ENCODE results near the gene DPF3.

Gene DPF3

DNA sequence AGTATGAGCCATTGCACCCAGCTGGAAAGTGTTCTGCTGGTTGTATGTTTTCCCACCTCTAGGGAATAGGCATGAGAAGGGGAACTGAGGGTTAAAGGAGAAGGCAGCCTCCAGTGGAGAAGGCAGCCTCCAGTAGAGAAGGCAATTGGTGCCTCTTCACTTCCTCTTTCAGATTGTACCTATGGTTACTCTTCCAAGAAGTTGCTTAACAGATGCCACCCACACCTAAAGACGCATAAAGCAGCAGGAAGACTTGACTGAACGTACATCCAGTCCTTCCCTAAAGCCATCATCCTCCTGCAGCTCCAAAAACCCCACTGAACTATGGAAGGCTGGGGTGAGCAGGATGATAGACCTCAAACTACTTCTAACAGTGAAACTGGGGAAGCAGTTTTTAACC is 13.1 kb downstream of the DPF3 start:
- TF ChIP-seq, protein P1, sequence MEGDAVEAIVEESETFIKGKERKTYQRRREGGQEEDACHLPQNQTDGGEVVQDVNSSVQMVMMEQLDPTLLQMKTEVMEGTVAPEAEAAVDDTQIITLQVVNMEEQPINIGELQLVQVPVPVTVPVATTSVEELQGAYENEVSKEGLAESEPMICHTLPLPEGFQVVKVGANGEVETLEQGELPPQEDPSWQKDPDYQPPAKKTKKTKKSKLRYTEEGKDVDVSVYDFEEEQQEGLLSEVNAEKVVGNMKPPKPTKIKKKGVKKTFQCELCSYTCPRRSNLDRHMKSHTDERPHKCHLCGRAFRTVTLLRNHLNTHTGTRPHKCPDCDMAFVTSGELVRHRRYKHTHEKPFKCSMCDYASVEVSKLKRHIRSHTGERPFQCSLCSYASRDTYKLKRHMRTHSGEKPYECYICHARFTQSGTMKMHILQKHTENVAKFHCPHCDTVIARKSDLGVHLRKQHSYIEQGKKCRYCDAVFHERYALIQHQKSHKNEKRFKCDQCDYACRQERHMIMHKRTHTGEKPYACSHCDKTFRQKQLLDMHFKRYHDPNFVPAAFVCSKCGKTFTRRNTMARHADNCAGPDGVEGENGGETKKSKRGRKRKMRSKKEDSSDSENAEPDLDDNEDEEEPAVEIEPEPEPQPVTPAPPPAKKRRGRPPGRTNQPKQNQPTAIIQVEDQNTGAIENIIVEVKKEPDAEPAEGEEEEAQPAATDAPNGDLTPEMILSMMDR (IDR thresholded peaks at IDR 0.05; ENCODE audit: insufficient read depth, low read length, poor library complexity, severe bottlenecking): no peak
- TF ChIP-seq EZH2phosphoT487 (conservative IDR thresholded peaks at IDR 0.05; ENCODE audit: low read length): no peak
- Histone ChIP-seq H3K36me3 (ENCODE audit: low read length) (no peaks in the 10 kb centered on the region), H3K79me2 (ENCODE audit: insufficient read depth, low read length) (peaks cover 7% of the 10 kb centered on the region), H2AFZ (ENCODE audit: low read depth, low read length, severe bottlenecking) (no peak overlapping the region), H3F3A (ENCODE audit: insufficient read depth) (no peaks in the 10 kb centered on the region), H3K27me3 (ENCODE audit: low read length) (no peaks in the 10 kb centered on the region), H3K27ac (ENCODE audit: low read depth, low read length) (no peak overlapping the region), H3K9me3 (ENCODE audit: insufficient read depth, low read length) (no peaks in the 10 kb centered on the region), H3K4me2 (ENCODE audit: low read depth, low read length, poor library complexity, severe bottlenecking) (no peak overlapping the region), H3K4me3 (ENCODE audit: insufficient read depth, low read length, poor library complexity, severe bottlenecking) (no peak overlapping the region), H4K20me1 (ENCODE audit: low read depth, low read length) (no peaks in the 10 kb centered on the region), H3K9ac (ENCODE audit: low read length) (no peak overlapping the region), H3K9me2 (replicated peaks; ENCODE audit: insufficient read depth, low read length) (no peaks in the 10 kb centered on the region)

DNA sequence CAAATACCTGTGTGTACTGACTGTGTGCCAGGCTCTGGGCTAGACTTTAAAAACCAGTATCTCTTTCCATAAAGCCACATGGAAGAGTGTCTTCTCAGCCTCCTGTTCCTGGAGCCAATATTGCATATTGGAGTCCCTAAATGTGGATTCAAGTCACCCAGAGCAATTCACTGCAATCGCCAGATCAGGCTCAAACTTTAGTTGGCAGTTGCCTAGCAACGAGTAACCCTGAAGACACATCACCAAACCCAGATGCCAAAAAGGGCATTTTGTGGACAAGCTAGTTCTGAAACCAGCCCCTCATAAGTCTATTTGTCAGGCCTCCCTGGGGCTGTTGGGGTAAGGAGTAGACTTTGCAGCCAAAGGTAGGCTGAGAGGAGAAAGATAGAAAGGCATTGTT is 13.7 kb downstream of the DPF3 start:
- H3K27me3 ChIP-seq (ENCODE audit: low read length): no peaks in the 10 kb centered on the region

DNA sequence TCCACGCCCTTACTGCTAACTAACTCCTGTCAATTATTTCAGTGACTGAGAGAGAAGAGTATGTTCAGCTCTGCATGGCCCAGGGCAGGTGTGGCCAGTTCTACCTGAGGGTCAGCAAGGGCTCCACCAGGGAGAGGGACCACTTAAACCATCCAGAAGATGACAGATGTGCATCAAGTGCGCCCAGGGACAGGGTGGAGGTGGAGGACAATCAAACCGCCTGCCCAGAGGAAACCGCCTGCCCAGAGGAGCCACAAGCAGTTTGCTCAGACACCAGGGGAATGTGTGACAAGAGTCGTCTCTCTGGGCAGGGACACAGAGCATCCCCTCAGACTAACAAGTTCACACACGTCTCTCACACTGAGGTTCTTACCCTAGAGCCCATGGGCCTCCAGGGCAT is 14.5 kb downstream of the DPF3 start:
- Histone ChIP-seq H3K9me2 (replicated peaks; ENCODE audit: insufficient read depth, low read length) (no peaks in the 10 kb centered on the region), H3K27ac (ENCODE audit: low read depth, low read length) (no peak overlapping the region), H3K4me3 (ENCODE audit: insufficient read depth, low read length, poor library complexity, severe bottlenecking) (no peak overlapping the region), H3K27me3 (ENCODE audit: low read length) (no peaks in the 10 kb centered on the region), H3K79me2 (ENCODE audit: insufficient read depth, low read length) (no peaks in the 10 kb centered on the region; the same call in 1 of the 2 replicates), H4K20me1 (ENCODE audit: low read depth, low read length) (no peaks in the 10 kb centered on the region), H3F3A (ENCODE audit: insufficient read depth) (no peaks in the 10 kb centered on the region), H3K9ac (ENCODE audit: low read length) (no peak overlapping the region), H3K9me3 (ENCODE audit: insufficient read depth, low read length) (no peaks in the 10 kb centered on the region), H2AFZ (ENCODE audit: low read depth, low read length, severe bottlenecking) (no peak overlapping the region), H3K36me3 (ENCODE audit: low read length) (no peaks in the 10 kb centered on the region), H3K4me2 (ENCODE audit: low read depth, low read length, poor library complexity, severe bottlenecking) (no peak overlapping the region)
- no peak for TF ChIP-seq EZH2phosphoT487 (conservative IDR thresholded peaks at IDR 0.05; ENCODE audit: low read length)
- TF ChIP-seq, protein P1 (IDR thresholded peaks at IDR 0.05; ENCODE audit: insufficient read depth, low read length, poor library complexity, severe bottlenecking): no peak

More for the DNA sequence above, 13.7 kb downstream of the DPF3 start:
- no peak for TF ChIP-seq EZH2phosphoT487 (conservative IDR thresholded peaks at IDR 0.05; ENCODE audit: low read length)
- TF ChIP-seq, protein P1 (IDR thresholded peaks at IDR 0.05; ENCODE audit: insufficient read depth, low read length, poor library complexity, severe bottlenecking): no peak
- H3K9me2 ChIP-seq (replicated peaks; ENCODE audit: insufficient read depth, low read length): no peaks in the 10 kb centered on the region
- no peak overlapping the region for H3K9ac ChIP-seq (ENCODE audit: low read length)
- no peaks in the 10 kb centered on the region for H3K36me3 ChIP-seq (ENCODE audit: low read length)
- H3K9me3 ChIP-seq (ENCODE audit: insufficient read depth, low read length): no peaks in the 10 kb centered on the region
- peaks cover under 1% of the 10 kb centered on the region for H3K79me2 ChIP-seq (ENCODE audit: insufficient read depth, low read length)
- no peak overlapping the region for H3K27ac ChIP-seq (ENCODE audit: low read depth, low read length)
- no peaks in the 10 kb centered on the region for H4K20me1 ChIP-seq (ENCODE audit: low read depth, low read length)
- no peaks in the 10 kb centered on the region for H3F3A ChIP-seq (ENCODE audit: insufficient read depth)
- no peak overlapping the region for H3K4me2 ChIP-seq (ENCODE audit: low read depth, low read length, poor library complexity, severe bottlenecking)
- no peak overlapping the region for H3K4me3 ChIP-seq (ENCODE audit: insufficient read depth, low read length, poor library complexity, severe bottlenecking)
- no peak overlapping the region for H2AFZ ChIP-seq (ENCODE audit: low read depth, low read length, severe bottlenecking)
